Panc1 (cell line): ENCODE results near the gene RPL27A. TPM values are rescaled to one million over a fixed set of nuclear protein-coding genes. Genes with fewer than 3 reads are reported as not detected.

Experiments
- ATAC-seq: fragments of 200-7000 bp; cut with Tn5 transposase; 2 replicates; pipeline ENCODE4 v1.9.1; 2020; ENCODE audit warnings: mild to moderate bottlenecking, moderate library complexity
- BruUV-seq: library from RNA; stranded (reverse); fragments of 400-500 nt; replicated peaks from 2 replicates; lab custom pipeline; 2021; lab: Mats Ljungman, UMichigan
- CTCF ChIA-PET: fragments of 300-600 bp; sonication (Branson Sonifier 250); formaldehyde crosslinking; loops from one replicate; lab custom pipeline; 2022; ENCODE audit warnings: antibody characterized with exemption; lab: Charles Lee
- POLR2A ChIA-PET: fragments of 300-600 bp; sonication (Branson Sonifier 250); formaldehyde crosslinking; loops from one replicate; lab custom pipeline; 2022; ENCODE audit warnings: antibody characterized with exemption; lab: Charles Lee
- DNase-seq: peaks from one replicate; pipeline ENCODE4 v3.0.0-alpha.2; 2010; ENCODE audit warnings: low read depth, low spot score
- H3K27ac ChIP-seq: 2 replicates; pipeline ENCODE4 v1.5.1; 2011; ENCODE audit warnings: mild to moderate bottlenecking, low read length, inconsistent platforms
- H3K27me3 ChIP-seq: fragments of 200-500 bp; sonication (Bioruptor generic); 2 replicates; pipeline ENCODE4 v1.6.0; 2014; ENCODE audit warnings: low read length, inconsistent platforms; ENCODE audit not compliant: control insufficient read depth, insufficient read depth
- H3K36me3 ChIP-seq: fragments of 200-500 bp; sonication (Bioruptor generic); 2 replicates; pipeline ENCODE4 v1.5.1; 2014; ENCODE audit warnings: inconsistent platforms, mild to moderate bottlenecking, low read length, moderate library complexity; ENCODE audit not compliant: control insufficient read depth, insufficient read depth
- H3K4me1 ChIP-seq: 2 replicates; pipeline ENCODE4 v1.5.1; 2011; ENCODE audit warnings: inconsistent platforms, mild to moderate bottlenecking, low read length, moderate library complexity; ENCODE audit not compliant: control insufficient read depth, insufficient read depth
- H3K4me3 ChIP-seq, 2 experiments: 2 replicates each; pipeline ENCODE4 v1.5.1; 2011 to 2012; ENCODE audit warnings: low read depth in 2 of 2, low read length in 2 of 2, mild to moderate bottlenecking in 2 of 2, inconsistent platforms in 1 of 2, moderate library complexity in 1 of 2
- H3K9me3 ChIP-seq: fragments of 200-500 bp; sonication (Bioruptor generic); 2 replicates; pipeline ENCODE4 v1.5.1; 2014; ENCODE audit warnings: low read depth, mild to moderate bottlenecking, inconsistent platforms, low read length, moderate library complexity; ENCODE audit not compliant: control insufficient read depth, insufficient read depth
- CTCF ChIP-seq: fragments of 450-650 bp; IDR thresholded peaks from 2 replicates; pipeline ENCODE4 v1.5.1; 2017; ENCODE audit warnings: mild to moderate bottlenecking
- POLR2AphosphoS5 ChIP-seq: IDR thresholded peaks from 2 replicates; pipeline ENCODE4 v1.6.1; 2012; ENCODE audit warnings: mild to moderate bottlenecking, low read depth, low read length, moderate library complexity
- REST ChIP-seq, 2 experiments: IDR thresholded peaks; 2 replicates each; pipeline ENCODE4 v1.6.1; 2011 to 2012; ENCODE audit warnings: low read depth in 2 of 2, control low read depth in 1 of 2, low read length in 1 of 2, mild to moderate bottlenecking in 1 of 2, moderate library complexity in 1 of 2; ENCODE audit not compliant: insufficient read depth in 1 of 2
- SIN3A ChIP-seq: IDR thresholded peaks from 2 replicates; pipeline ENCODE4 v1.6.1; 2012; ENCODE audit warnings: low read depth, mild to moderate bottlenecking, low read length, moderate library complexity, borderline replicate concordance; ENCODE audit not compliant: insufficient read depth
- TCF7L2 ChIP-seq: IDR thresholded peaks from 2 replicates; pipeline ENCODE4 v1.6.1; 2011; ENCODE audit warnings: mild to moderate bottlenecking, low read depth, low read length, inconsistent platforms
- in situ Hi-C: cut with HindIII; loops from 2 replicates; pipeline ENCODE4 v1.10.0; 2016; ENCODE audit warnings: low sequenced_read_pairs, low pct_unique_long_range_greater_than_20kb
- intact Hi-C: fragments of 100-400 bp; cut with micrococcal nuclease; formaldehyde crosslinking; loops from one replicate; pipeline ENCODE4 v1.10.0; 2022; ENCODE audit not compliant: unreplicated experiment
- total RNA-seq: library from RNA; stranded (reverse); gene quantifications from one replicate; pipeline ENCODE4 v1.2.1, GENCODE V29; 2021; ENCODE audit not compliant: unreplicated experiment

The RPL27A gene
- total RNA-seq, 1 experiment from 2014 or later: 1,115 TPM

- no peaks in the 10 kb centered on the region for H3K36me3 ChIP-seq
- DNase-seq (no peak), ATAC-seq (no peak)
- H3K4me3 ChIP-seq: no peak overlapping the region
- in situ Hi-C loops (no loop called here), intact Hi-C loops (no loop called here)
- ChIA-PET POLR2A (no interaction called here), CTCF (no interaction called here)
- H3K4me1 ChIP-seq: peaks cover 13% of the 10 kb centered on the region
- BruUV-seq: no TSS peak
- no peaks in the 10 kb centered on the region for H3K9me3 ChIP-seq
- H3K27me3 ChIP-seq: no peaks in the 10 kb centered on the region
- TF ChIP-seq SIN3A (no peak), POLR2AphosphoS5 (no peak)
- H3K27ac ChIP-seq: no peak overlapping the region
Measured at GRCh38 chr11:8723711-8724110, 41.1 kb downstream of the RPL27A start.

GRCh38 chr11:8724682-8725081 is 42.1 kb downstream of the RPL27A start:
- H3K36me3 ChIP-seq: no peaks in the 10 kb centered on the region
- in situ Hi-C loops (no loop called here), intact Hi-C loops (no loop called here)
- no peaks in the 10 kb centered on the region for H3K9me3 ChIP-seq
- POLR2A ChIA-PET: no interaction called here
- H3K4me3 ChIP-seq: no peak overlapping the region
- CTCF ChIA-PET: no interaction called here
- ATAC-seq (no peak), DNase-seq (no peak)
- peaks cover 4% of the 10 kb centered on the region for H3K4me1 ChIP-seq
- no peaks in the 10 kb centered on the region for H3K27me3 ChIP-seq
- no peak for TF ChIP-seq POLR2AphosphoS5
- no peak for TF ChIP-seq REST (IDR thresholded peaks at IDR 0.05; ENCODE audit: insufficient read depth in 1 of 2, low read depth in 2 of 2, low read length in 1 of 2)
- no peak for TF ChIP-seq TCF7L2
- TF ChIP-seq CTCF: no peak
- no peak for TF ChIP-seq SIN3A
- no peak overlapping the region for H3K27ac ChIP-seq
- no TSS peak for BruUV-seq

- Histone ChIP-seq H3K4me3 (no peak overlapping the region), H3K4me1 (no peaks in the 10 kb centered on the region), H3K27me3 (no peaks in the 10 kb centered on the region), H3K27ac (no peak overlapping the region), H3K9me3 (no peaks in the 10 kb centered on the region), H3K36me3 (no peaks in the 10 kb centered on the region)
- intact Hi-C loops (no loop called here), in situ Hi-C loops (no loop called here)
- no peak for ATAC-seq
- ChIA-PET POLR2A (no interaction called here), CTCF (no interaction called here)
- no peak for DNase-seq
- TF ChIP-seq POLR2AphosphoS5 (no peak), TCF7L2 (no peak), CTCF (no peak), SIN3A (no peak), REST (IDR thresholded peaks at IDR 0.05; ENCODE audit: insufficient read depth in 1 of 2, low read depth in 2 of 2, low read length in 1 of 2) (no peak)
- no TSS peak for BruUV-seq
Measured at GRCh38 chr11:8726395-8726794, 43.8 kb downstream of the RPL27A start.
